Fibroblast of lung (primary cell): ENCODE measurements around the gene ARHGAP5. TPM values are rescaled to one million over a fixed set of nuclear protein-coding genes. Genes with fewer than 3 reads are reported as not detected.

Source experiments
- DNase-seq, 2 donors: peaks; one replicate each; pipeline versions ENCODE4 v3.0.0 to v3.0.0-alpha.2; 2010; ENCODE audit warnings: low read depth in 2 of 2
- H2AFZ ChIP-seq: 2 replicates; pipeline ENCODE4 v1.5.1; 2012; ENCODE audit warnings: low read length, control low read depth, inconsistent platforms
- H3K27ac ChIP-seq: 2 replicates; pipeline ENCODE4 v1.5.1; 2011; ENCODE audit warnings: low read length, control low read depth; ENCODE audit not compliant: insufficient read depth
- H3K27me3 ChIP-seq: 2 replicates; pipeline ENCODE4 v1.5.1; 2011; ENCODE audit warnings: mild to moderate bottlenecking, low read length; ENCODE audit not compliant: control insufficient read depth, insufficient read depth
- H3K36me3 ChIP-seq: 2 replicates; pipeline ENCODE4 v1.5.1; 2011; ENCODE audit warnings: low read length; ENCODE audit not compliant: control insufficient read depth, insufficient read depth
- H3K4me1 ChIP-seq: 2 replicates; pipeline ENCODE4 v1.5.1; 2011; ENCODE audit warnings: low read length; ENCODE audit not compliant: control insufficient read depth, insufficient read depth; ENCODE audit errors: extremely low read depth
- H3K4me2 ChIP-seq: 2 replicates; pipeline ENCODE4 v1.5.1; 2011; ENCODE audit warnings: low read length, control low read depth; ENCODE audit not compliant: insufficient read depth; ENCODE audit errors: extremely low read depth
- H3K4me3 ChIP-seq, 4 experiments: fragments of 200-600 bp in 1 of 4; sonication (generic) in 1 of 4; replicated peaks in 1 of 4; 2 replicates each; pipeline ENCODE4 v1.5.1; 2011 to 2016; ENCODE audit warnings: low read length in 4 of 4, low read depth in 3 of 4, mild to moderate bottlenecking in 3 of 4, control low read depth in 2 of 4, inconsistent platforms in 1 of 4, mixed read lengths in 1 of 4; ENCODE audit not compliant: insufficient read depth in 1 of 4; ENCODE audit errors: control extremely low read depth in 1 of 4
- H3K79me2 ChIP-seq: 2 replicates; pipeline ENCODE4 v1.5.1; 2012; ENCODE audit warnings: mild to moderate bottlenecking, low read length, inconsistent platforms; ENCODE audit not compliant: control insufficient read depth, insufficient read depth
- H3K9ac ChIP-seq: 2 replicates; pipeline ENCODE4 v1.5.1; 2011; ENCODE audit warnings: mild to moderate bottlenecking, low read length, control low read depth; ENCODE audit not compliant: insufficient read depth
- H3K9me3 ChIP-seq: 2 replicates; pipeline ENCODE4 v1.5.1; 2012; ENCODE audit warnings: low read depth, low read length; ENCODE audit not compliant: control insufficient read depth, insufficient read depth
- H4K20me1 ChIP-seq: 2 replicates; pipeline ENCODE4 v1.5.1; 2011; ENCODE audit warnings: low read length; ENCODE audit not compliant: control insufficient read depth, insufficient read depth; ENCODE audit errors: extremely low read depth
- CTCF ChIP-seq, 2 donors: IDR thresholded peaks in 1 of 2; conservative IDR thresholded peaks in 1 of 2; 1 replicate in 1 of 2; 2 replicates in 1 of 2; pipeline ENCODE4 v1.5.1; 2011 to 2012; ENCODE audit warnings: low read length in 2 of 2, control low read depth in 1 of 2, inconsistent platforms in 1 of 2, low read depth in 1 of 2, mild to moderate bottlenecking in 1 of 2
- EZH2 ChIP-seq: IDR thresholded peaks from 2 replicates; pipeline ENCODE4 v1.5.1; 2012; ENCODE audit warnings: low read length, control low read depth, mild to moderate bottlenecking; ENCODE audit errors: missing control alignments
- polyA plus RNA-seq, 2 donors: library from polyadenylated mRNA; depleted of rRNA in 1 of 2; stranded (reverse) in 1 of 2; unstranded in 1 of 2; fragments of >200 nt; gene quantifications; 2 replicates each; pipeline ENCODE4 v1.2.1, GENCODE V29; 2011 to 2012; ENCODE audit warnings: missing spikeins in 1 of 2
- total RNA-seq: library from RNA; depleted of rRNA; stranded (reverse); fragments of >200 nt; gene quantifications from 2 replicates; pipeline ENCODE4 v1.2.1, GENCODE V29; 2014

The ARHGAP5 gene
- total and polyA plus RNA-seq, 2 donors (not counting 1 experiment from before 2014, with no cell fraction given) = 37.0 to 68.4 TPM

GRCh38 chr14:32169191-32169590, 92.1 kb downstream of the ARHGAP5 start:
- TF ChIP-seq EZH2 = no peak
- TF ChIP-seq CTCF (conservative IDR thresholded peaks at IDR 0.05 in 1 of 2, IDR thresholded peaks at IDR 0.05 in 1 of 2; ENCODE audit: low read depth in 1 of 2, low read length in 2 of 2) = no peak
- Histone ChIP-seq H3K4me1 (no peaks in the 10 kb centered on the region), H3K79me2 (no peaks in the 10 kb centered on the region), H3K27me3 (no peaks in the 10 kb centered on the region), H3K36me3 (no peaks in the 10 kb centered on the region), H3K4me2 (no peak overlapping the region), H2AFZ (no peak overlapping the region), H4K20me1 (no peaks in the 10 kb centered on the region), H3K4me3 (no peak overlapping the region), H3K27ac (no peak overlapping the region), H3K9ac (no peak overlapping the region), H3K9me3 (no peaks in the 10 kb centered on the region)
- DNase-seq = no peak

GRCh38 chr14:32171469-32171868, 94.4 kb downstream of the ARHGAP5 start:
- H4K20me1 ChIP-seq = no peaks in the 10 kb centered on the region
- no peaks in the 10 kb centered on the region for H3K79me2 ChIP-seq
- TF ChIP-seq CTCF (conservative IDR thresholded peaks at IDR 0.05 in 1 of 2, IDR thresholded peaks at IDR 0.05 in 1 of 2; ENCODE audit: low read depth in 1 of 2, low read length in 2 of 2) (no peak), EZH2 (no peak)
- no peak overlapping the region for H3K4me3 ChIP-seq
- no peaks in the 10 kb centered on the region for H3K4me1 ChIP-seq
- H3K36me3 ChIP-seq = no peaks in the 10 kb centered on the region
- no peak overlapping the region for H3K4me2 ChIP-seq
- no peak overlapping the region for H3K9ac ChIP-seq
- no peaks in the 10 kb centered on the region for H3K9me3 ChIP-seq
- no peak for DNase-seq
- no peak overlapping the region for H3K27ac ChIP-seq
- no peak overlapping the region for H2AFZ ChIP-seq
- H3K27me3 ChIP-seq = no peaks in the 10 kb centered on the region

GRCh38 chr14:32183151-32184058, 106.3 kb downstream of the ARHGAP5 start:
- no peak for DNase-seq
- Histone ChIP-seq H3K4me2 (no peak overlapping the region), H3K9me3 (no peaks in the 10 kb centered on the region), H3K9ac (no peak overlapping the region), H3K4me1 (no peaks in the 10 kb centered on the region), H2AFZ (no peak overlapping the region), H3K79me2 (no peaks in the 10 kb centered on the region), H3K27ac (no peak overlapping the region), H4K20me1 (no peaks in the 10 kb centered on the region), H3K36me3 (no peaks in the 10 kb centered on the region), H3K27me3 (no peaks in the 10 kb centered on the region), H3K4me3 (no peak overlapping the region)
- TF ChIP-seq CTCF (conservative IDR thresholded peaks at IDR 0.05 in 1 of 2, IDR thresholded peaks at IDR 0.05 in 1 of 2; ENCODE audit: low read depth in 1 of 2, low read length in 2 of 2) (no peak), EZH2 (no peak)
